ENCODE data around the gene ZNF444.

The ZNF444 gene

DNA sequence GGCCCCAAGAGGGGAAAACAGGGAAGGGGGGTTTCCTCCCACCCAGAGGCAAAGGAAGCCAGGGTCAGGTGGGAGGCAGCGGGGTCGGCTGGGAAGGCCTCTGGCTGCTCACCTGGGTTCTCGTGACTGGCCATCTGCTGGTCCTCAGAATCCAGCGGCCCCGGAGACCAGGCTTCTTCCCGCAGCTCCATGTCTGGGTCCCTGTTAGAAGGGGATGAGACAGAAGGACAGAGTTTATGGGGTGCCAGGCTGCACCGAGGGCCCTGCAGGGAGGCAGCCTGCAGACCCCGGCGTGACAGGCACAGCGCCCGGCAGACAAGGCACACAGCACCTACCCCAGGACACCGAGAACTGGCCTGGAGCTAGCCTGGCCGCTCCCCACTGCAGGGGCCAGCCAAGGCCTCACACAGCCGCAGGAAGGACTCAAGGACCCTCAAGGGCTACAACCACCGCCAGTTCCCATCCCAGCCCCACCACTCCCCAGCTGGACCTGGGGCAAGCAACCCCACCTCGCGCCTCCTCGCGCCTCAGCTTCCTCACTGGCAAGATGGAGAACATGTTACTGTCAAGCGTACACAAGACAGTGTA, 38.0 kb upstream of the ZNF444 start:
- no peak for TF ChIP-seq GATA3 (IDR thresholded peaks at IDR 0.05; ENCODE audit: low read depth, low read length)
- no peak for TF ChIP-seq GATA2 (IDR thresholded peaks at IDR 0.05; ENCODE audit: low read depth, low read length)

DNA sequence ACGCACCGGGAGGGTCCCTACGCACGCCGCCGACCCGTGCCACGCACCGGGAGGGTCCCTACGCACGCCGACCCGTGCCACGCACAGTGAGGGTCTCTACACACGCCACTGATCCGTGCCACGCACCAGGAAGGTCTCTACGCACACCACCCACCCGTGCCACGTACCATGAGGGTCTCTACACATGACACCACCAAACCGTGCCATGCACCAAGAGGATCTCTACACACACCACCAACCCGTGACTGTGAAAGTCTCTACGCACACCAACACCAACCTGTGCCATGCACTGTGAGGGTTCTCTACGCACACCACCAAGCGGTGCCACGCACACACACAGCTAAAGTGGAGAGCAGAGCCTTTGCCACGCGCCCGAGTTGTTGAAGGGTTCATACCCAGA, 36.7 kb upstream of the ZNF444 start:
- TF ChIP-seq GATA2 (IDR thresholded peaks at IDR 0.05; ENCODE audit: low read depth, low read length) (no peak), GATA3 (IDR thresholded peaks at IDR 0.05; ENCODE audit: low read depth, low read length) (no peak)

DNA sequence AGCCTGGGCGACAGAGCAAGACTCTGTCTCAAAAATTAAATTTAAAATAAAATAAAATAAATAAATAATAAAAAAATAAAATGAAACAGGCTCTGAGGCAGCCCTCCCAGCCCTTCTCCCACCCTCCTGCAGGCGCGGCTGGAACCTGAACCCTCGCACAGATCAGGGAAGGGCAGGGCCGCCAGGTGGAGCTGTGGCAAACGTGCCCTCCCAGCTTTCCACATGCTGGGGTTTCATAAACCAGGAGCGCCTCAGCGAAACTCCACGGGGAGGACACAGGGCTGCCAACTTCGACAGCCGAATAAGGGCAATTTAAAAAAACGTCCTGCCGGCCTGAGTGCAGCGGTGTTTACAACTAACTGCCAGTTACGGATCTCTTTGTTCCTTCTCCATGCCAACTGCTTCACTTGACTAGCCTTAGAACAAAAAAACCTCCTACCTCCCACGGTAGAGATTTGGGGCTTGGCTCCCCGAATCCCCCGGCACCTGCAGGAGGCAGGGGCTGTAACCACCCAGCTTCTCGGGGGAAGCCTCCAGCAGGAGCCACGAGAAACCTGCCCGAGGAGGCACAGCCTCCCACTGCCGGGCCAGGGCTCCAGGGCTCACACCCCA, 35.9 kb upstream of the ZNF444 start:
- no peak for TF ChIP-seq GATA2 (IDR thresholded peaks at IDR 0.05; ENCODE audit: low read depth, low read length)
- TF ChIP-seq GATA3 (IDR thresholded peaks at IDR 0.05; ENCODE audit: low read depth, low read length): no peak

DNA sequence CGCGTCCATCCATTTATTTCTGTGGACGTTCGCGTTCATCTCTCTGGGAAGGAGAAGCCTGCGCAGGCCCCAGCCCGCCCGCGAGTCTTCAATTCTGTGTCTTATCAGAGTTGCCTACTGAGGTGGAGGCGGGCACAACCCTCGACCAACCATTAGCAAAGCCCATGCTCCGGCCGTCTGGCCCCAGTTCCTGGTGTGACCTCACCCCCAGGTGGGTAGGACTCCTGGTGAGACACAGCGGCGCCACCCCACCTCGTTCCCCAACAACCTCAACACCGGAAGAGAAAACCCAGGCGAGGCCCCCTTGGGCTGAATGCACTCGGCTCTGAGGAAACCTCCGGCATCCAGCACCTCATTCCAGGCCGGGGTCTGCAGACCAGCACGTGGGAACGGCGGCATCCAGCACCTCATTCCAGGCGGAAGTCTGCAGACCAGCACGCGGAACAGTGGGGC, 34.7 kb upstream of the ZNF444 start:
- TF ChIP-seq GATA3 (IDR thresholded peaks at IDR 0.05; ENCODE audit: low read depth, low read length) (no peak), GATA2 (IDR thresholded peaks at IDR 0.05; ENCODE audit: low read depth, low read length) (no peak)

DNA sequence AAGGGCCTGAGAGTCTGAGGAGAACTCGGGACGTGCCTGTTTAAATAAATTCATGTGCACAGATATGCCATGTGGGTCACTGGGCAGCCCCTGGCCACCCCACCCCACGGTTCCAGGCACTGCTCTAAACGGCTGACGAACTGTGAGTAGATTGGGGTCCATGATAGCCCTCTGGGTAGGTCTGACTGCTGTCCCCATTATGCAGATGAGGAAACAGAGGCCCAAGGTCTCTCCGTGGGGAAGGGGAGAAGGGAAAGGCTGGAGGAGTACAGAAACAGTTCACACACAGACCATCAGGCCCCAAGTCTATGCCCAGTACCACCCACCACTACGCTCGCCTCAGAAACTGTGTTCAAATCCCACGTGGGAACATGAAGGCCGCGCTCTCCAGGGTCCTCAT, 34.1 kb upstream of the ZNF444 start:
- no peak for TF ChIP-seq GATA3 (IDR thresholded peaks at IDR 0.05; ENCODE audit: low read depth, low read length)
- TF ChIP-seq GATA2 (IDR thresholded peaks at IDR 0.05; ENCODE audit: low read depth, low read length): no peak

DNA sequence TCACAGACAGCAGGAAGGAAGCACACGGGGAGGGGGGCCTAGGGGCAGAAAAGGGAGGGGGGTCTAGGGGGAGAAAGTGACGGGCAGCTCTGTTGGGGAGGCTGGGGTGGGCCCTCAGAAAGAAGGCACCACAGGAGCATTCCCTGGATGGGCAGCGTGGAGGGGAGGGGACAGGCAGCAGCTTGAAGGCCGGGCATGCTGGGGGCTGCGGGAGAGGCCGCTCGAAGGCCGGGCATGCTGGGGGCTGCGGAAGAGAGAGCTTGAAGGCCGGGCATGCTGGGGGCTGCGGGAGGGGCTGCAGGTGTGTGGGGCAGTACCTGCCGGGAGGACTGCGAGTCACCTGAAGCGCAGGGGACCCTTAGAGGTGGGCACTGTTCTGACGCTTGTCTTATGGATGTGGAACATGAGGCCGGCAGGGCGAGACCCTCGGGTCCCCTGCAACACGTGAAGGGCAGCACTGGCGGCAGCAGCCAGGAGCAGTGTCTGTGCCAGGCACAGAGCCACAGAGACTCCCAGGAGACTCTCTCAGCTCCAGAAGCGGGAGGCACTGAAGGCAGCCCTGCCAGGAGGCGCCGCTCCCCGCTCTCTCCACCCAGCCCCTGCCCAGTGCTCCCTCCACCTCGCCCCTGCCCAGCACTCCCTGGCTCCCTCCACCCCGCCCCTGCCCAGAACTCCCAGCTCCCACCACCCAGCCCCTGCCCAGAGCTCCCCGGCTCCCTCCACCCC, 33.3 kb upstream of the ZNF444 start:
- TF ChIP-seq GATA2 (IDR thresholded peaks at IDR 0.05; ENCODE audit: low read depth, low read length) (no peak), GATA3 (IDR thresholded peaks at IDR 0.05; ENCODE audit: low read depth, low read length) (no peak)

DNA sequence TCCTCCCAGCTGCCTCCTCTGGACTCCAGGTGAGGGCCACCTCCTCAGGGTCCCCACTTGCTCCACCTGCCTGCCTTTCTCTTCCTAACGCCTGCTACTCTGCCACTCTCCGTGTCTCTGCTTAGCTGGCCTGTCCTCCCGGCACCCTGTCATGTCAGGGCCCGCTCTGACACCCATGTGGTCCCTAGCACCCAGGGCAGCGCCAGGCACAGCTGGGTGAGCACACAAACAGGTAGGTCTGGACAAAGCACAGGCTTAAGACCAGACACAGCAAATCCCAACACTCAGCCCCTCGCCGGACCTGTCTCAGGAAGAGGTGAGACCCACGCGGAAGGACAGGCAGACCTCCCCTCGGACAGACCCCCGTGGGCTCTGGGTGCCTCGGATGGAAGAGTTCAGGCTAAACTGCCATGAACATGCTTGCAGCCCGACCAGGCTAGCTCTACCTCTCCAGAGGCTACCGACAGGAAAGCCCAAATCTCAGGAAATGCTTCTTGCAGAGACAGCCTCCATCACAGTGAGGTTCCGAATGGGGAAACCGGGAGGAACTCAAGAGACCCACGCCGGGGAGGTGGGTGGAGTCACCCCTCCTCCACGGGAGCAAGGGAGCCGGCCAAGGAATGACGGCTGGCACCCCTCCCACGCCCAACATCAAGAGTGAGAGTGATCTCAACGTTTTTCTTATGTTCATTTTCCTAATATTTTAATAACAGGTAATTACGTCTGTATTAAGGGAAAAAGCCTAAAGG, 32.5 kb upstream of the ZNF444 start:
- TF ChIP-seq GATA3 (IDR thresholded peaks at IDR 0.05; ENCODE audit: low read depth, low read length): no peak
- TF ChIP-seq GATA2 (IDR thresholded peaks at IDR 0.05; ENCODE audit: low read depth, low read length): no peak

DNA sequence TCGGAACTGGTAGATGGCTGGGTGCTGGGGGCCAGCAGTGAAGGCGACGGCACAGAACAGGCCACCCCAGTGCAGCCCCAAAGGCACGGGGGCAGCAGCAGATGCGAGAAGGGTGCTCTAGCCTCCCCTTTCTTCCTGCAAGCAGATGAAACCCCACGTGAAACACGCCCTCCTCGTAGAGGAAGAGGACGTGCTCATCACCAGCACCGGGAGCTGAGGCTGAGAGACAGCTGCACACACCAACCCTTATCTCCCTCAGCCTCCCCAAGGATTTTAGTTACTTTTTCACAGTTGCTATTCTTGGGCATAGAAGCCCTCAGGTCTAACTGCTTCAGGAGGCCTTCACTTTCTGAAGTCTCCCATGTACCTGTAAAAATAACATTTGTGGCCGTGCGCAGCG, 31.9 kb upstream of the ZNF444 start:
- no peak for TF ChIP-seq GATA3 (IDR thresholded peaks at IDR 0.05; ENCODE audit: low read depth, low read length)
- no peak for TF ChIP-seq GATA2 (IDR thresholded peaks at IDR 0.05; ENCODE audit: low read depth, low read length)

DNA sequence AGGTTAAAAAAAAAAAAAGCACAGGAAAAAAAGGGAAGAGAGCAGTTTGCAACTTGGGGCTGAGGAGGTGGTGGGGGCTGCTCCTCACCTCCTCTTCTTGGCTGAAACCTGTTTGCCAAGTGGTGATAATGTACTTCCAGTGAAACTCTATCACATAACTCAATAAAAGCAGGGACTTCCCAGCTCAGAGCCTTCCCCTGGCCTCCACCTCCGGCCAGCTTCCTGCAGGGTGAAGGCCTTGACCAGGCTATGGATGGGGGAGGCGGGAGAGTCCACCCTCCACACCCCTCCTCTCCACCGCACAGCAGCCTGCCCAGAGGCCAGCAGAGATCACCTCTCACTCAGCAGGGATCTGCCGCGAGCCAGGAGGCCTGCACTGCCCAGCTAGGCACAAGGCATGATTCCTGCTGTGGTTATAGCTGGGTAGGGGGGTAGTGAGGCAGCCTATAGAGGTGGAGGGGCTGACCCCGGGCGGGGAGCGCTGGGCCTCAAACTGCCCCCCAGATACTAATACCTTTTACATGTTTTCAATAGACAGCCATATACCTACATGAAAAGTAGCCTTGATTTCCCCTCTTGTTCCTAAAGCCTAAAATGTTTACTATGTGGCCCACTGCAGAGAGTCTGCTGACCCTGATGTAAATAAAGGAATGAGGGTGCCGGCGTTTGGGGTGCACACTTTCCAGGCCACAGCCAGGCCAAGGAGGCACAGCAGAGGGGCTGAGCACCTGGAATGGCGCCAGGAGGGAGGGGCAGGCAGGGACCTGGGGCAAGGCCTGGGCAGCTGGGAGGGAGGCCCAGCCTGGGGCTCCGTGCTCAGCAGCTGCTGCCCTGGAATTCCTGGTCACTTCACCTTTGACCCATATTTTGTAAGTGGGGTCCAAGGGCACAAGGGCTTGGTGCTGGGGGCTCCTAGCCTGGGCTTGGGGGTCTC, 30.3 kb upstream of the ZNF444 start:
- no peak for TF ChIP-seq GATA3 (IDR thresholded peaks at IDR 0.05; ENCODE audit: low read depth, low read length)
- no peak for TF ChIP-seq GATA2 (IDR thresholded peaks at IDR 0.05; ENCODE audit: low read depth, low read length)

DNA sequence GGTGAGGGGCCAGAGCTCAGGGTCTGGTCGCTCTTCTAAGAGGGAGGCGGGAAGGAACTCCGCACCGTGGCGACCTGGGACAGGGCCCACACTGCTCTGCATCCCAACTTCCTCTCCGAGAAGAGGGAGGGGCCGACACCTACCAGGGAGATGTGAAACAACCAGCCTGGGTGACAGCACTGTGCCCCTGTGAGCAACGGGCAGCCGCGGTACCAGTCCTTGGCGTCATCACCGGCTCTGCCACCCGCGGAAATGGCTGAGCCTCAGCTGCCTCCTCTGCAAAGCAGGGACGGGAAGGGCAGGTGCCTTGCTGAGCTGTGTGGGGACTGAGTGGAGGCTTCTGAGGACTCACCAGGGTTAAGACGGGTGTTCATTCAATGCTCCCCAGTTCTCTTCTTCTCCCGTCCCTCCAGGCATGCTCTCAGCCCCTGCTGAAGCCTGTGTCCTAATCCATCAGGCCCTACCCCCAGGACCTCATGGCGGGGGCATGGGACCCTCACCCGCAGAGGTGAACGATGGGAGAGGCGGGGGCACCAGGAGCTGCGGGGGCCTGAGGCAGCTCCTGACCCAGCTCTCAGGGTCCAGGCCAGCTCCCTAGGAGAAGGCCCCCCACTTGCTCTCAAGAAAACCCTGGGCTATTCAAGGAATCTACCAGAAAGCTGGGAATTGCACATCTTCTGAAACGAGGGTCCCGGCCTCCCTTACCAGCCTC, 29.3 kb upstream of the ZNF444 start:
- TF ChIP-seq GATA2 (IDR thresholded peaks at IDR 0.05; ENCODE audit: low read depth, low read length): no peak
- no peak for TF ChIP-seq GATA3 (IDR thresholded peaks at IDR 0.05; ENCODE audit: low read depth, low read length)

DNA sequence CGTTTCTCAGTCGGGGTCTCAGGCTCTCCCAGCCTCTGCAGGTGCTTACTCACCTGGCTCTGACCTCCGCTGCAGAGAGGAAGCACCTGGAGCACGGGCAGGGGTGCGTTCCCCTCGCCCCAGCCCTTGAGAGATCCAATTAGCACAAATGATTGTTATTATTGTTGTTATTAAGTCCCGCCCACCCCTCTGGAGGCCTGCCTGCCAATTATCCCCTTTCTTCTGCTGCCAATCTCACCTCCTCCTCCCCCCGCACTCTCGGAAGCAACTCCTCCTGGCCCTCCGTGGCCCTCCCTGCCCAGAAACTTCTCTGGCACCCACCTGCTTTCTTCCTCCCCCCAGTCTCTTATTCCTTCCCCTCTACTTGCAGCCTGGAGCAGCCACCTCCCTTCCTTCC, 28.8 kb upstream of the ZNF444 start:
- no peak for TF ChIP-seq GATA2 (IDR thresholded peaks at IDR 0.05; ENCODE audit: low read depth, low read length)
- TF ChIP-seq GATA3 (IDR thresholded peaks at IDR 0.05; ENCODE audit: low read depth, low read length): no peak

DNA sequence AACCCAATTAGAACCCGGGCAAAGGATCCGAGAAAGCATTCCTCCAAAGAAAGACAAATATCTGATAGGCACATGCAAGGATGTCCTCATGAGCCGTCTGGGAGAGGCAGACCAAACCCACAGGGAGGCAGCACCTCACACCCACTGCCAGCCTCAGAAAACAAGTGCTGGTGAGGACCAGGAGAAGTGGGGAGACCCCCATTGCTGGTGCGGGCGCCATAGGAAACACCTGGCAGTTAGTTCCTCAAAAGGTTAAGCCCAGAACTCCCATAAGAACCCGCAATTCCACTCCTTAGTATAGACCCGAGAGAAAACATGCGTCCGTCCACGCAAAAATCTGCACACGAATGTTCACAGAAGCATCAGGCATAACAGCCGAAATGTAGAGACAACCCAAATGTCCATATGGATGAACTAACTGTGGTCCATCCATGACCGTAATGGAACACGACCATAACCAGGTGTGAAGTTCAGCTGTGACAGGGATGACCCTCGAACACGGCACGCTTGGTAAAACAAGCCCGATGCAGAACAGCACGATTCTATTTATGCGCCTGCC, 27.9 kb upstream of the ZNF444 start:
- TF ChIP-seq GATA2 (IDR thresholded peaks at IDR 0.05; ENCODE audit: low read depth, low read length) (no peak), GATA3 (IDR thresholded peaks at IDR 0.05; ENCODE audit: low read depth, low read length) (no peak)

All from SH-SY5Y (cell line).